ENCODE data around the gene FBXO8.
"Not testable (repeated sequence)": the region's sequence is repeated elsewhere in the genome, so short reads cannot be mapped to it uniquely, and the experiment has no call there.

The FBXO8 gene

DNA sequence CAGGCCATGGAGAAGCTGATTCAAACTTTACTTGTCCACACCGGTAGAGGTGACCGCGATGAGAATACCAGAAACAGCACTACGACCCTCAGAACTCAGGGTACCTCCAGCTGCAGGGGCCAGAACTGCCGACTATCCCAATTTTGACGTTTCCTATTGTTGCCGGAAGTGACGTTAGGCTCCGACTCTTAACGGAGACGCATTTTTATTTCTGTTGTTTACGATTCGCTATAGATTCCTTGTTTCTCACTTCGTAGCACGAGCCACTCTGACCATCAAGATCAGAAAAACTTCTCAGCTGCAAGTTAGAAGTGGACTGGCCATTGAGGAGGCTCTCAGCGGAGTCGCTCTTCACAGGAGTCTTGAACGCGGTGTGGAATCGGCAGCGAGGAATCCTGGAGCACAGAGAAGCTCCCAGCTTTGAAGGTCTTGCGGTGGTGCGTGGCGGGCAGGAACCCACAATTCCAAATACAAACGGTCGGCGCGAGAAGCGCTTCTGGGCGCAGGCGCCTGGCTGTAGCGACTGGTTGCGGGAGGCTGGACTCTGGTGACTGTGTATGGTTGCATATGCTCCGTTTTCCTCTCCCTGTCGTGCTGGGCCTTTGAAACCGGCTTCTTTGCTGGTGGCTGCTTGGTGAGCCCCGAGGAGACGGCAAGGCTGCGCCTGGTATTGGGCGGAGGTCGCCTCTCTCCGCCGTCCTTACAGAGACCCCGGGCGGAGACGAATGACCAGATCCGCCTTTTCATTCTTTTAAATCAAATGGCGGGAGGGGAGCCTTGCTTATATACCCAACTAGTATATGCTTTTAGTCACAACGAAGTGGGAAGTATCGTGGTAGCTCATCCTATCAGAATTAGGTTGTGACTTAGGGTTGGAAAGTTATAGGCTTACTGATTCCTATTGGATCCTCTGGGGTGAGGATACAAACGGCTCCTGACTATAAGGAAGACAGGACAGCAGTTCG lies at the start of gene FBXO8, which contains the start of gene CEP44:
FBXO8 (minus strand) TSS at position 161 of the 965 bp plus-strand sequence. CDS start 20,575 bp downstream, outside the sequence.
CEP44 (plus strand) TSS at position 405 of the 965 bp plus-strand sequence. CDS start 15,211 bp downstream, outside the sequence.
- peak; percentile 49 for DNase-seq

- no peak for DNase-seq
Observed at GRCh38 chr4:174332741-174333493, 49.5 kb upstream of the FBXO8 start.

- DNase-seq: no peak
Observed at GRCh38 chr4:174324725-174325124, 41.3 kb upstream of the FBXO8 start.

DNA sequence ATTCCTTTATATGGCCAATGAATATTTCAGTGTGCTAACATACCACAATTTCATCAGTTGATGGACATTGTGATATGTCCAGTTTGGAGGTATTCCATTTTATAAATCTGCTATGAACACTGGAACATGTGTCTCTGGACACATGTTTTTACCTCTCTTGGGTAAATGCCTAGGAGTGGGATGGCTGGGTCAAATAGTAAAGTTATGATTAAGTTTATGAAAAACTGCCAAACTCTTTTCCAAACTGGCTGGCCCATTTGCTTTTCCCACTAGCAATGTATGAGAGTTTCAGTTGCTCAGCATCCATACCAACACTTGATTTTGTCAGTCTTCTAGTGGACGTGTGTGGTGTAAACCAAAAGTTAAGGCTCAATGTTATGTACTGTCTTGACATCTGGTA lies 40.8 kb upstream of the FBXO8 start:
- no peak for DNase-seq

DNA sequence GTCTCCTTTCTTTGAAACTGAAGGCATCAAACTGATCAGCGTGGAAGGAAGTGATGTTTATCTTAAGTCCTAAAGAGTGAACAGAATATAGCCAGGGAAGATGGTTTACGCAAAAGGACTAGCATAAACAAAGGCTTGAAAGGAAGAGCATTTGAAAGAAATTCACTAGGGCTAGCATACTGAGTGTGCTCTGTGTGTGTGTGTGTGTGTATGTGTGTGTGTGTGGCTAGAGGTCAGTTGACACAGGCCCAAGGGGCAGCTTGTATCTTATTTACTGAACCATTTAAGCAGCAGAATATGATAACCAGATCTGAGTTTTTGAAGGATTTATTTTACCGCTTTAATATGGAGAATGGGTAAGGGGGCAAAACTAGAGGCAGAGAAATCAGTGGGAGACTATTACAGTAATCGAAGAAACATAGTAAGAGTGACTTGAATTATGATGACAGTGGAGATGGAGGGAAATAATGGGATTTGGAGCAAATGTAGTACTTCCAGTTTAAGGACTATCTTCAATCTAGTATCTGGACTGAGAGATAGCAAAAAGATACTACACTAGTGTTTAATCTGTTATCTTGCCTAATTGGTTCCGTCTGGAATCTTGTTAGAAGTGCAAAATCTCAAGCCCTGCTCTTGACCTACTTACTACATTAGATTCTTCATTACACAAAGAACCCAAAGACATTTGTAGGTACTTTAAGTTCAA lies 37.2 kb upstream of the FBXO8 start:
- no peak for DNase-seq

DNA sequence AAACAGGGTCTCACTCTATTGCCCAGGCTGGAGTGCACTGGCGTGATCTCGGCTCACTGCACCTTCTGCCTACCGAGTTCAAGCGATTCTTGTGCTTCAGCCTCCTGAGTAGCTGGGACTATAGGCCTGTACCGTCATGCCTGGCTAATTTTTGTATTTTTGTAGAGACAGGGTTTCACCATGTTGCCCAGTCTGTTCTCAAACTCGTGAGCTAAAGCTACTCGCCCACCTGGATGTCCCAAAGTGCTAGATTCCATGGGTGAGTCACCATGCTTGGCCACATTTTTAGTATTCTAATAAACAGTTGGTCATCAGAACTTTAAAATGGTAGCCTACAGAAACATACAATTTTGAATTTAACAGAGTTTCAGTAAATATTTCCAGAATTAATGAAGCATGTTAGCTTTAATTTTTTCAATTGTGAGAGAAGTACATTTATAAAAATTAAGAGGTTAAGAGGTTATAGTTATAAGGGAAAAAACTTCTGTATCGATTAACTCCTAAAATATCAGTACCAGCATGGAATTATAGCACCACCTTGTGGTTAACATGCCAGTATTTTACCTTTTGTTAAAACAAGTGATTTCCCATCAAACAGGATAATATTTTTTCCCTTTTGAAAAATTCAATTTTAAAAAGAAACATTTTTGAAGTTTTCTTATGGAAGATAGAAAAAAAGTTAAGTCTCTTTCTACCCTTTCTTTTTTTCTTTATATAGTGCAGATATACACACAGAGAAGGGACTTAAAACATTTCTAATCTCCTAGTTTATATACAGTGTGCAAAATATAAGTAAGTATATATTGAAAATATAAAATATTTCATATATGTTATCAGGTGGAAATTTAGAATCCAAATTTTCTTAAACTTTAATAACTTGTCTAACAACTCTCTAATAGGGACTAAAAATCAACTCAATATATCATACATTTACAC lies 35.6 kb upstream of the FBXO8 start:
- no peak for DNase-seq

- DNase-seq: no peak
Observed at GRCh38 chr4:174317531-174317930, 34.1 kb upstream of the FBXO8 start.

DNA sequence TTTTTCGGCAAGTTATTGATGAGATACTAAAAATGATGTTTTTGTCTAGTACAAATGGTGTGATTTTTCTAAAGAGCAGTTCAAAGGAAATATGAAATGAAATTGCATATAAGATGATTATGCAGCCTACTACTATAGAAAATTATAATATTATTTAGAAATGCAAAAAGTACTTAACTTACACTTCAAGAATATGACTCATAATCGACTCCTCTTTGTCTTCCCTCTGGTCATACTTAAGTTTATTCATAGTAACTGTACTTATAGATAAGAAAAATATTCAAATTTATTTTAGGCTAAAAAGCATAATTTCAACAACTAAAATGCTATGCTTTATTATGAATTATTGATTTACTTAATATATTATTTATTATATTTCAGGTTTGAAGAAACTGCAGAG lies 33.5 kb upstream of the FBXO8 start:
- DNase-seq: no peak

DNA sequence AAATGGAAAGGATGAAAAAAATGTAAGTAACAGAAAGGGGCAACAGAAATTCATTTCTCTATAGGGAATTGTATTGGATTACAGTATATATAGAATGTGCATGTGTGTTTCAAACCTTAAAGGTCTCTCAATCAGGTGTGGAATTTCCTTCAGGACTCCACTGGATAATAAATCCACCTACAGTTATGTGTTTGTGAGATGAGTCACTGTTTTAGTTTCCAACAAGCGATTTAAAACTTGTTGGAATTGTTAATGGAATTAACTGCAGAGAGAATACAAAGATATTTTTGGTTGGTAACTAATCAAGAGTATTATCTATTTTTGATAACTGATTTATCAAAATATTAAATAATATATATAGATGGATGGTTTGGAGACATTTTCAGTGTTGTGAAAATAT lies 33.1 kb upstream of the FBXO8 start:
- DNase-seq: no peak

GRCh38 chr4:174314770-174315169 lies 31.3 kb upstream of the FBXO8 start:
- no peak for DNase-seq

- no peak for DNase-seq
Observed at GRCh38 chr4:174314274-174314673, 30.8 kb upstream of the FBXO8 start.

DNA sequence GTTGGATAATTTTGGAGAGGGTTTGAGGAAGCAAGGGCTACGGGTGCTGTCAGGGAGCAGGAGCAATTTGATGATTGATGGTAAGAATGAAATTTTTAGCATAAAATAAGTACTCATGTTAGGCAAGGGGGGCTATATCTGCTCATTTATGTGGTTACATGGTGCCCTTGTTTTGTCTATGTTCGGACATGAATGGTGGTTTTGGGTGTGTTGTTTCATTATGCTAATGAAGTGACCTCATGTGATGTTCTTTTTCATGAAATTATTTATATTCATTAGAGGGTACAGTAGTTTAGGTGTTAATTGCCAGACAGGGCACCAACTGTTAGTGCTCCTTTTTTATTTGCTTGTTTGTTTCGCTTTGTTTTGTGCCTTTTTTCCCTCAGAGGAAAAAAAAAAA lies 29.5 kb upstream of the FBXO8 start:
- DNase-seq: no peak

- DNase-seq: no peak
Observed at GRCh38 chr4:174307694-174308093, 24.2 kb upstream of the FBXO8 start.

- DNase-seq: no peak
Observed at GRCh38 chr4:174305961-174306360, 22.5 kb upstream of the FBXO8 start.

GRCh38 chr4:174304664-174305063 lies 21.2 kb upstream of the FBXO8 start:
- no peak for DNase-seq

GRCh38 chr4:174303687-174304086 lies 20.2 kb upstream of the FBXO8 start:
- DNase-seq: no peak

DNA sequence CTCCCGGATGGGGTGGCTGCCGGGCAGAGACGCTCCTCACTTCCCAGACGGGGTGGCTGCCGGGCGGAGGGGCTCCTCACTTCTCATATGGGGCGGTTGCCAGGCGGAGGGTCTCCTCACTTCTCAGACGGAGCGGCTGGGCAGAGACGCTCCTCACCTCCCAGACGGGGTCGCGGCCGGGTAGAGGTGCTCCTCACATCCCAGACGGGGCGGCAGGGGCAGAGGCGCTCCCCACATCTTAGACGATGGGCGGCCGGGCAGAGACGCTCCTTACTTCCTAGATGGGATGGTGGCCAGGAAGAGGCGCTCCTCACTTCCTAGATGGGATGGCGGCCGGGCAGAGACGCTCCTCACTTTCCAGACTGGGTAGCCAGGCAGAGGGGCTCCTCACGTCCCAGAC lies 11.7 kb upstream of the FBXO8 start:
- DNase-seq: not testable (repeated sequence)

GRCh38 chr4:174294641-174295040 lies 11.2 kb upstream of the FBXO8 start:
- not testable (repeated sequence) for DNase-seq

DNA sequence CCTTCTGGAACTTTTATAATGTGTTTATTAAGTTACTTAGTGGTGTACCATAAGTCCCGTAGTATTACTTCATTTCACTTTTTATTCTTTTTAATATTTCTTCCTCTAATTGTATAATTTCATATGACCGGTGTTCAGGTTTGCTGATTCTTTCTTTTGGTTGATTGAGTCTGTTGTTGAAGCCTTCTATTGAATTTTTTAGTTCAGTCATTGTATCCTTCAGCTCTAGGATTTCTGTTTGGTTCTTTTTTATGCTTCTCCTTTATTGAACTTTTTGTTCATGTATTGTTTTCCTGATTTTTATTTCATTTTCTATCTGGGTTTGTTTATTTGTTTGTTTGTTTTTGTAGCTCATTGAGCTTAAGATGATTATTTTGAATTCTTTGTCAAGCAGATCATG lies 9.0 kb upstream of the FBXO8 start:
- DNase-seq: no peak

DNA sequence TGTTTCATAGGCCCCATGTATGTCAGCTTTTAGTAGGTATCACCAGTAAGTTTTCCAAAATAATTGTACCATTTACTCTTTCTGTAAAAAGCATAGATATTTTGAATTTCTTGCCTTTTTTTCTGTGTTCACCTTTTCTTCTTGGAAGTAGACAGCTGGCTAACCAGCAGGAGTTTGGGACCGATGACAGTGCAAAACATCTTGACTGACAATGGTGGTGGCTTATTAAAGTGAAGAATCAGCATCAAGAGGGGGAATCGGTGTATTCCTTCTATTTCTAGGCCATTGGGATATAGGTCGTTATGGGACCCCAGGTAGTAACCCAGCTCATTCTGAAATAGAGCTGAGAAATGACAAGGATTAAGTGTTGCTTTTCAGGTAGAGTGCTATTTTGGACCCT lies 3.4 kb upstream of the FBXO8 start:
- DNase-seq: no peak

GRCh38 chr4:174284487-174284886 lies 1.0 kb upstream of the FBXO8 start:
- DNase-seq: no peak

Measured in NCI-H1048 (cell line).